GM23338 (cell line): ENCODE data around the gene TTC33. TPM values are rescaled to one million over a fixed set of nuclear protein-coding genes. Genes with fewer than 3 reads are reported as not detected.

ENCODE experiments used
- CTCF ChIP-seq, 2 experiments: fragments of 200-600 bp in 1 of 2; sonication (generic) in 1 of 2; conservative IDR thresholded peaks; 2 replicates each; pipeline versions ENCODE4 v1.5.1 to v1.6.1; 2016 to 2017; ENCODE audit warnings: antibody characterized with exemption in 2 of 2, low read depth in 2 of 2, mild to moderate bottlenecking in 2 of 2, moderate library complexity in 1 of 2
- ETS1 ChIP-seq: IDR thresholded peaks from 2 replicates; pipeline ENCODE4 v1.6.1; 2016; ENCODE audit warnings: antibody characterized with exemption
- EZH2 ChIP-seq: fragments of 200-600 bp; sonication (generic); IDR thresholded peaks from one replicate; pipeline ENCODE4 v1.8.0; 2017; ENCODE audit warnings: antibody characterized with exemption, mild to moderate bottlenecking, low read depth; ENCODE audit not compliant: unreplicated experiment
- JUNB ChIP-seq: IDR thresholded peaks from one replicate; pipeline ENCODE4 v1.6.1; 2016; ENCODE audit warnings: antibody characterized with exemption; ENCODE audit not compliant: unreplicated experiment
- NANOG ChIP-seq: IDR thresholded peaks from 2 replicates; pipeline ENCODE4 v1.6.1; 2016; ENCODE audit warnings: antibody characterized with exemption, borderline replicate concordance
- STAT1 ChIP-seq: IDR thresholded peaks from one replicate; pipeline ENCODE4 v1.6.1; 2016; ENCODE audit warnings: antibody characterized with exemption; ENCODE audit not compliant: unreplicated experiment
- ZNF331 ChIP-seq: fragments of 250-450 bp; sonication (Bioruptor Pico); IDR thresholded peaks from 2 replicates; pipeline ENCODE4 v1.5.0; 2020; ENCODE audit warnings: low read depth, mild to moderate bottlenecking, moderate library complexity
- ZNF462 ChIP-seq: fragments of 250-450 bp; sonication (Bioruptor Pico); IDR thresholded peaks from 2 replicates; pipeline ENCODE4 v1.5.0; 2020; ENCODE audit warnings: mild to moderate bottlenecking, moderate library complexity
- polyA plus RNA-seq: library from polyadenylated mRNA; unstranded; fragments of >200 nt; fragmentation: Nextera tagmentation; extraction: Ambion mirVana; gene quantifications from 2 replicates; pipeline ENCODE4 v1.2.1, GENCODE V29; 2016
- total RNA-seq: library from RNA; depleted of rRNA; stranded (reverse); fragments of >200 nt; shearing (Covaris generic); gene quantifications from 2 replicates; pipeline ENCODE4 v1.2.3, GENCODE V29; 2014

TTC33 gene
- total and polyA plus RNA-seq, 2 experiments from 2014 or later: 4.1 to 11.5 TPM

GRCh38 chr5:40502736-40503135, 253.0 kb downstream of the TTC33 start (continued):
- TF ChIP-seq ZNF462 (CRISPR knock-in tag): no peak
- no peak for TF ChIP-seq ZNF331
- TF ChIP-seq ETS1: no peak
- no peak for TF ChIP-seq NANOG
- TF ChIP-seq JUNB: no peak
- no peak for TF ChIP-seq EZH2
- no peak for TF ChIP-seq CTCF (conservative IDR thresholded peaks at IDR 0.05; ENCODE audit: low read depth in 2 of 2)
- no peak for TF ChIP-seq STAT1
